HEK293T (cell line): ENCODE results near the gene SH3D19.

Experiments used
- ARNT ChIP-seq: fragments of 450-650 bp; IDR thresholded peaks from 2 replicates; pipeline ENCODE4 v1.6.1; 2017; ENCODE audit warnings: mild to moderate bottlenecking
- BHLHE40 ChIP-seq: fragments of 450-650 bp; IDR thresholded peaks from 2 replicates; pipeline ENCODE4 v1.6.1; 2016; ENCODE audit warnings: mild to moderate bottlenecking, moderate library complexity, borderline replicate concordance
- ELF4 ChIP-seq: fragments of 450-650 bp; IDR thresholded peaks from 2 replicates; pipeline ENCODE4 v1.6.1; 2017; ENCODE audit warnings: antibody characterized with exemption
- FOXA1 ChIP-seq: fragments of 450-650 bp; IDR thresholded peaks from 2 replicates; pipeline ENCODE4 v1.6.1; 2016; ENCODE audit warnings: mild to moderate bottlenecking
- FOXM1 ChIP-seq: fragments of 450-650 bp; IDR thresholded peaks from 2 replicates; pipeline ENCODE4 v1.6.1; 2017; ENCODE audit warnings: mild to moderate bottlenecking, borderline replicate concordance
- HDGF ChIP-seq: fragments of 450-650 bp; IDR thresholded peaks from 2 replicates; pipeline ENCODE4 v1.6.1; 2017; ENCODE audit warnings: antibody characterized with exemption, borderline replicate concordance
- NFRKB ChIP-seq: fragments of 450-650 bp; IDR thresholded peaks from 2 replicates; pipeline ENCODE4 v1.6.1; 2016; ENCODE audit warnings: mild to moderate bottlenecking, moderate library complexity
- SP1 ChIP-seq: fragments of 450-650 bp; IDR thresholded peaks from 2 replicates; pipeline ENCODE4 v1.6.1; 2017
- SUZ12 ChIP-seq: fragments of 450-650 bp; IDR thresholded peaks from 2 replicates; pipeline ENCODE4 v1.6.1; 2016; ENCODE audit warnings: mild to moderate bottlenecking
- ZNF384 ChIP-seq: fragments of 450-650 bp; IDR thresholded peaks from 2 replicates; pipeline ENCODE4 v1.6.1; 2016
- TF ChIP-seq, protein P1 (sequence below): fragments of 450-650 bp; IDR thresholded peaks from 2 replicates; pipeline ENCODE4 v1.6.1; 2016

DNA sequence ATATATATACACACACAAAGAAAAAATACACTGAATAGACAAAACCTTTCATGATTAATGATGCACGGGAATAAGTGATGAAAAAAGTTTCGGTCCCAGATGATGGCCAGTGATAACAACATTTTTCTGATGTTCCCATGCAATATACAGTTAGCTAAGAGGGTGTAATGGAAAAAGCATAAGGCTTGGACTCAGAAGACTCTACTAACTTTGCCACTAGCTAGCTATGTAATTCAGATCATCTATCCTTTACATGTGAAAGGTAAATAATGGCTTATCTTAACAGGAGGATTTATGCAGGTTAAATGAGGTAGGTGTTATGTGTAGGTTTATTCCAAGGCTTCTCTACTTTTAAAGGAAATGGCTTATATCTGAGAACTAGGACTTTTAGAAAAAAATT lies 221.6 kb downstream of the SH3D19 start:
- no peak for TF ChIP-seq ZNF384
- no peak for TF ChIP-seq SP1
- no peak for TF ChIP-seq FOXA1
- TF ChIP-seq SUZ12: no peak
- TF ChIP-seq NFRKB: no peak
- TF ChIP-seq ELF4: no peak
- no peak for TF ChIP-seq BHLHE40
- no peak for TF ChIP-seq ARNT
- TF ChIP-seq FOXM1: no peak
- TF ChIP-seq HDGF: no peak
- TF ChIP-seq, protein P1, sequence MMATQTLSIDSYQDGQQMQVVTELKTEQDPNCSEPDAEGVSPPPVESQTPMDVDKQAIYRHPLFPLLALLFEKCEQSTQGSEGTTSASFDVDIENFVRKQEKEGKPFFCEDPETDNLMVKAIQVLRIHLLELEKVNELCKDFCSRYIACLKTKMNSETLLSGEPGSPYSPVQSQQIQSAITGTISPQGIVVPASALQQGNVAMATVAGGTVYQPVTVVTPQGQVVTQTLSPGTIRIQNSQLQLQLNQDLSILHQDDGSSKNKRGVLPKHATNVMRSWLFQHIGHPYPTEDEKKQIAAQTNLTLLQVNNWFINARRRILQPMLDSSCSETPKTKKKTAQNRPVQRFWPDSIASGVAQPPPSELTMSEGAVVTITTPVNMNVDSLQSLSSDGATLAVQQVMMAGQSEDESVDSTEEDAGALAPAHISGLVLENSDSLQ: no peak
